HepG2 (cell line): ENCODE data around the gene KCNMB4.

ENCODE experiments used
- ASH2L ChIP-seq: fragments of 300-600, 200-600 bp; sonication (generic); IDR thresholded peaks from 2 replicates; pipeline ENCODE4 v1.7.0; 2017; ENCODE audit warnings: low read depth, mild to moderate bottlenecking, moderate library complexity, mixed read lengths, low read length; ENCODE audit not compliant: insufficient read length
- KDM5B ChIP-seq: sonication (generic); formaldehyde crosslinking; IDR thresholded peaks from 2 replicates; pipeline ENCODE4 v1.4.0; 2020; ENCODE audit warnings: missing genetic modification reagents, mild to moderate bottlenecking, borderline replicate concordance
- MYC ChIP-seq: sonication (generic); formaldehyde crosslinking; IDR thresholded peaks from 2 replicates; pipeline ENCODE4 v1.9.0; 2021; ENCODE audit warnings: missing genetic modification reagents, borderline replicate concordance
- SRF ChIP-seq: IDR thresholded peaks from 2 replicates; pipeline ENCODE4 v1.6.1; 2011; ENCODE audit warnings: mild to moderate bottlenecking, low read depth, low read length, moderate library complexity
- YY1 ChIP-seq: IDR thresholded peaks from 2 replicates; pipeline ENCODE4 v1.6.1; 2011; ENCODE audit warnings: low read length, low read depth, moderate library complexity, mild to moderate bottlenecking; ENCODE audit not compliant: insufficient read depth, insufficient replicate concordance
- ZBTB7A ChIP-seq: sonication (generic); formaldehyde crosslinking; IDR thresholded peaks from 2 replicates; pipeline ENCODE4 v1.8.0; 2022; ENCODE audit warnings: mild to moderate bottlenecking, missing genetic modification reagents
- ZFX ChIP-seq: sonication (generic); formaldehyde crosslinking; IDR thresholded peaks from 2 replicates; pipeline ENCODE4 v1.4.0; 2020; ENCODE audit warnings: mild to moderate bottlenecking, low read depth, missing genetic modification reagents, moderate library complexity
- ZNF547 ChIP-seq: sonication (generic); formaldehyde crosslinking; IDR thresholded peaks from 2 replicates; pipeline ENCODE4 v1.5.1; 2020; ENCODE audit warnings: mild to moderate bottlenecking, missing genetic modification reagents
- ZNF577 ChIP-seq: sonication (generic); formaldehyde crosslinking; IDR thresholded peaks from 2 replicates; pipeline ENCODE4 v1.4.0; 2020; ENCODE audit warnings: mild to moderate bottlenecking, low read depth, missing genetic modification reagents, borderline replicate concordance
- TF ChIP-seq, protein P1 (sequence below): sonication (generic); formaldehyde crosslinking; IDR thresholded peaks from 2 replicates; pipeline ENCODE4 v1.5.0; 2020; ENCODE audit warnings: mild to moderate bottlenecking, missing genetic modification reagents, moderate library complexity

DNA sequence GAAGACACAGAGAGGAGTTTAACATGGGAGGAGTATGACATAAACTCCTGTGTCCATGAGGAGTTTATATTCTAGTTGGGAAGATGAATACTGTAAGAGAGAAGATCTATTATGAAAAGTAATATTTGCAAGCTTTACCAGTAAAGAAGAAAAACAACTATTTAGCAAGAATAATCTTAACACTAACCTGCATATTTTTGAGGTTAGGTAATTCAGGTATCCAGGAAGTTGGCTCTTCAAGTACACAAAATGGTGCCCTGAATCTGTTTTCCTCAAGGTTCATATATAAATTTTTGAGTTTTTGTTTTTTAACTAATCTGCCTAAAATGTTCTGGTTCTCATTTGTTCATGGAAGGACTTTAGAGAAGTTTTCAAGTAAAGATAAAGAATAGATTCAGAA, 33.9 kb upstream of the KCNMB4 start:
- TF ChIP-seq SRF (no peak), ZNF547 (CRISPR knock-in tag) (no peak), ASH2L (no peak), ZBTB7A (CRISPR knock-in tag) (no peak), KDM5B (CRISPR knock-in tag) (no peak), MYC (no peak), ZNF577 (no peak), ZFX (CRISPR knock-in tag) (no peak), YY1 (no peak)
- TF ChIP-seq, protein P1, sequence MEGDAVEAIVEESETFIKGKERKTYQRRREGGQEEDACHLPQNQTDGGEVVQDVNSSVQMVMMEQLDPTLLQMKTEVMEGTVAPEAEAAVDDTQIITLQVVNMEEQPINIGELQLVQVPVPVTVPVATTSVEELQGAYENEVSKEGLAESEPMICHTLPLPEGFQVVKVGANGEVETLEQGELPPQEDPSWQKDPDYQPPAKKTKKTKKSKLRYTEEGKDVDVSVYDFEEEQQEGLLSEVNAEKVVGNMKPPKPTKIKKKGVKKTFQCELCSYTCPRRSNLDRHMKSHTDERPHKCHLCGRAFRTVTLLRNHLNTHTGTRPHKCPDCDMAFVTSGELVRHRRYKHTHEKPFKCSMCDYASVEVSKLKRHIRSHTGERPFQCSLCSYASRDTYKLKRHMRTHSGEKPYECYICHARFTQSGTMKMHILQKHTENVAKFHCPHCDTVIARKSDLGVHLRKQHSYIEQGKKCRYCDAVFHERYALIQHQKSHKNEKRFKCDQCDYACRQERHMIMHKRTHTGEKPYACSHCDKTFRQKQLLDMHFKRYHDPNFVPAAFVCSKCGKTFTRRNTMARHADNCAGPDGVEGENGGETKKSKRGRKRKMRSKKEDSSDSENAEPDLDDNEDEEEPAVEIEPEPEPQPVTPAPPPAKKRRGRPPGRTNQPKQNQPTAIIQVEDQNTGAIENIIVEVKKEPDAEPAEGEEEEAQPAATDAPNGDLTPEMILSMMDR (CRISPR knock-in tag), result no peak
